Esophagus muscularis mucosa (tissue), 3 donors: ENCODE measurements around the gene LRRFIP2.

Experiments used
- POLR2A ChIP-seq: fragments of 450-650 bp; IDR thresholded peaks from one replicate; pipeline ENCODE4 v1.6.1; 2017; ENCODE audit warnings: antibody characterized with exemption, moderate library complexity, mild to moderate bottlenecking, low read depth
- TF ChIP-seq, protein P1 (sequence below), 3 experiments: fragments of 200-600 bp in 2 of 3; fragments of 450-650 bp in 1 of 3; sonication (generic) in 2 of 3; IDR thresholded peaks; one replicate each; pipeline ENCODE4 v1.5.1; 2017 to 2019; ENCODE audit warnings: antibody characterized with exemption in 3 of 3, mild to moderate bottlenecking in 2 of 3, moderate library complexity in 1 of 3

DNA sequence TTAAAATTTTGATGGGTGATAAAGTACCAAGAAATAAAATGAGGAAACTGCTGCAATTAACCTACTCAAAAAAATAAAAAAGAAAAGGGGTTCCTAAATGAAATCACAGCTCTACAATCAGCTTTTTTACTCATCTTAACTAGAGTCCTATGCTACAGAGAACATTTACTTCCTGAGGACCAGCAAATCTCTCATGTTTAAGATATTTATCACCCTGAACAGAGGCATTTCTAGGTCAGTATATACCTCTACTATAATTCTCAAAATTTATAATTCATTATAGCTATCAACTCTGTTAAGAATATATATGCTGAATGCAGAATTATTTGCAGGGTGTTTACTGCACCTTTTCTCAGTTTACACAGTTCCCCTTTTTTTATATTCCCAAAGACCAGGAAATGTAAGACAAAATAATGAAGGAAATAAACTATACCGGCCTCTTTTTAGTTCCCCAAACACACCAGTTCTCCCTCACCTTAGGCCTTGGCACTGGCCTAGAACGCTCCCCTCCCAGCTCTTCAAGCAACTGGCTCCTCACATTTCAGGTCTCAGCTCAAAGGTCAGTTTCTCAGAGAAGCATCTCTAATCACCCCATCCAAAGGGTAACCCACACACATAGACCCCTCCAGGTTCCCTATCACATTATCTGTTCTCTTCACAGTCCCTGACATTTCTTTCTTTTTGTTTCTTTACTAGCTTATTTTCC is 71.1 kb downstream of the LRRFIP2 start:
- TF ChIP-seq, protein P1, sequence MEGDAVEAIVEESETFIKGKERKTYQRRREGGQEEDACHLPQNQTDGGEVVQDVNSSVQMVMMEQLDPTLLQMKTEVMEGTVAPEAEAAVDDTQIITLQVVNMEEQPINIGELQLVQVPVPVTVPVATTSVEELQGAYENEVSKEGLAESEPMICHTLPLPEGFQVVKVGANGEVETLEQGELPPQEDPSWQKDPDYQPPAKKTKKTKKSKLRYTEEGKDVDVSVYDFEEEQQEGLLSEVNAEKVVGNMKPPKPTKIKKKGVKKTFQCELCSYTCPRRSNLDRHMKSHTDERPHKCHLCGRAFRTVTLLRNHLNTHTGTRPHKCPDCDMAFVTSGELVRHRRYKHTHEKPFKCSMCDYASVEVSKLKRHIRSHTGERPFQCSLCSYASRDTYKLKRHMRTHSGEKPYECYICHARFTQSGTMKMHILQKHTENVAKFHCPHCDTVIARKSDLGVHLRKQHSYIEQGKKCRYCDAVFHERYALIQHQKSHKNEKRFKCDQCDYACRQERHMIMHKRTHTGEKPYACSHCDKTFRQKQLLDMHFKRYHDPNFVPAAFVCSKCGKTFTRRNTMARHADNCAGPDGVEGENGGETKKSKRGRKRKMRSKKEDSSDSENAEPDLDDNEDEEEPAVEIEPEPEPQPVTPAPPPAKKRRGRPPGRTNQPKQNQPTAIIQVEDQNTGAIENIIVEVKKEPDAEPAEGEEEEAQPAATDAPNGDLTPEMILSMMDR (IDR thresholded peaks at IDR 0.05) = no peak
- TF ChIP-seq POLR2A = no peak
